Measurements from ENCODE around the gene CHMP2A.

CHMP2A gene

DNA sequence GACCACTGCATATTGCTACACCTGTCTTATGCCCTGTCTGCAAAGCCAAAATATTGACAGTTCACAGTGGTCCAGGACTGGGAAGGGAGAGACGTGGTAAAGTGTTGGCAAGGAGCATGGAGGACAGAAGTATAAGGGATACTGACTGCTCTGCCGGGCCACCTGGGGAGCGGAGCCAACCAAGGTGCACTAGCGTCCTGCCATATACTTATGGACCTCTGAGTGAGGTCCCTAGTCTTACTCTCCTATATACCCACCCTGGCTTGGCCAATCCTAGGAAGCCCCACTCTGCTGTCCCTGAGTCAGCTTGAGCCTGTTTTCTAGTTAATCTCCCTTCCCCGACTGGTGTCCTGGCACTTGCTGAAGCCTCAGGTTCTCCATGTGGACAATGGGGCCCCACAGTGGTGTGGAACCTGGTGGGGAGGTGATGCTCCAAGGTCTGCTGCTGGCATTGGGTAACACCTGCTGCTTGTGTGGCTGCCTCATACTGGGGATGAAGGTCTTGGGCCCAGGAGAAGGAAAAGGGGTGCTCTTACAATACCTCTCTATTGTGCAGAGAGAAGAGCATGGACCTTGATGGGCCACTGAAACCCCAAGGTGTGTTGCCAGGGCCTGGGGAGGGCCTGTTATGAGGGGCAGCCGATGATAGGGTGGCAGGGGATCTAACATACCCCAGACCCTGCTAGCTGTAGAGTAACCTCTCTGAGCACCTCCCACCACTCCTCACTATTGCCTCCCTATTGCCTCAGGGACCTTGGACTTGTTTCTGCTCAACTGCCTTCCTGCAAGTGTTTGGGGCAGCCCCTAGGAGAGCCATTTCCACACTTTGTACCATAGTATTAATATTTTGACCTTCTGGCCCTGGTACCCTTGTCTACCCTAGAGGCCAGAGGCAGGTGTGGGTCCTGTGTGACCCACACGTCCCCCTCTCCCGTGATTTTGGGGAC, 17.8 kb downstream of the CHMP2A start:
- DNase-seq, result no peak

DNA sequence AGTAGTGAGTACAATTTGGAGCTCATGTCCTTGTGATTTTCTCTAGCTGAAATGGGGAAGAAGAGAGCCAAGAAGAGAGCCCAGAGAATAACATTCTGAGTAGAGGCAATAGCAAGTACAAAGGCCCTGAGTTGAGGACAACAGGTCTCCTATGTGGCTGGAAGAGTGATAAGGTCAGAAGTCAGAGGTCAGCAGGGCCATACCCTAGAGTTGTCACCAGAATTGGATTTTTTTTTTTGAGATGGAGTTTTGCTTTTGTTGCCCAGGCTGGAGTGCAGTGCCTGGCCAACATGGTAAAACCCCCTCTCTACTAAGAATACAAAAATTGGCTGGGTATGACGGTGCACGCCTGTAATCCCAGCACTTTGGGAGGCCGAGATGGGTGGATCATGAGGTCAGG, 19.0 kb downstream of the CHMP2A start:
- no peak for DNase-seq

DNA sequence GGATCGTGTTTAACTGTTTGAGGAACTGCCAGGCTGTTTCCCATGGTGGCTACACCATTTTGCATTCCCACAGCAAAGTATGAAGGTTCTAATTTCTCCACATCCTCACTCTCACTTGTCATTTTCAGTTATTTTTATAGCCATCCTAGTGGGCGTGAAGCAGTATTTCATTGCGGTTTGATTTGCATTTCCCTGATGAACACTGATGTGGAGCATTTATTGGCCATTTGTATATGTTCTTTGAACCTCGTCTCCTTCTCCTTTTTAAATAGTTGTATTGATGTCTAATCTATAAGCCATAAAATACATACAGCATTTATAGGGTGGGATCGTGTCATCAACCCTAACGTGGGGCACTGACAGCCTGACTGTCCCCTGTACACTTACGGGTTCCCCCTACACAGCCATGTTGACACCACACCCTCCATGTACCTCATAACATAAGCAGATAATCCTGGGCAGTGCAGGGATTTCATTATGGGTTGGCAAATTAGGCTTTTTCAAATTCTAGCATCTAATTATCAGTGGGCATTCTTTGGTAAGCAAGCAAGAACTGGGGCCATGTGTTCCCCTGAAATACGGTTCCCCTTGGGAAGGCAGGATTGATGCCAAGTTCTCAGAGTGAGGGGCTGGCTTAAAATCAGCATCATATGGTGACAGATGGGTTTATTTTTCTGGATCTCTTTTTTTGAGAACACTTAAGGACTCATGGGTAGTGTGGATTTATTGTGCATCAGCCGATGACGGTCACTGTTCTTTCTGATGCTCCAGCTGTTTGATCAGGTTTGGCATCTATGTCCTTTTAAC, 23.7 kb downstream of the CHMP2A start:
- no peak for DNase-seq

DNA sequence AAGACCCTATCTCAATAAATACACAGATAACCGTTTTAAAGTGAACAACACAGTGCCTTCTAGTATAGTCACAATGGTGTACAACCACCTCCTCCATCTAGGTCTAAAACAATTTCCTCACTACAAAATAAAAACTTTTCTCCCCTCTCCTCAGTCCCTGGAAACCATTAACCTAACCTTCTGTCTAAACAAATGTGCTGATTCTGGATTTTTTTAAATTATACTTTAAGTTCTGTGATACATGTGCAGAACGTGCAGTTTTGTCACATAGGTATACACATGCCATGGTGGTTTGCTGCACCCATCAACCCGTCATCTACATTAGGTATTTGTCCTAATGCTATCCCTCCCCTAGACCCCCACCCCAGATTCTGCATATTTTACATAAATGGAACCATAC, 25.5 kb downstream of the CHMP2A start:
- no peak for DNase-seq

DNA sequence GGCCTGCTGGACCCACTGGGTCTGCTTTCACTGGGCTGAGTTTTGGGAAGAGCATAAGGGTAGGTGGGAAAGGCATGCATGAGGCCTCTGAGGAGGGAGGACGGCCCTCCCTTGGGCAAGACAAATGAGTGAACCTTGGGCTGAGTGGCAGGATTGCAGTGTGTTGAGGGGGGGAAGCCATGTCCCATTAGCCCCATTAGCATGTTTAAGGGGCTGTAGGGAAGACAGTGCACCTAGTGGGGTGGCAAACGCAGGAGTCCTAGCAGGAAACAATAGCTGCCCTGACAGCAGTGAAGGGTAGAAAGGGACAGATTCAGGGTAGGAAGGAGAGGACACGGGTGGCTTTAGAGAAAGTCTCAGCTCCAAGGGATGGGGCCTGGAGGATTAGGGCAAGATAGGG, 32.2 kb downstream of the CHMP2A start:
- no peak for DNase-seq

DNA sequence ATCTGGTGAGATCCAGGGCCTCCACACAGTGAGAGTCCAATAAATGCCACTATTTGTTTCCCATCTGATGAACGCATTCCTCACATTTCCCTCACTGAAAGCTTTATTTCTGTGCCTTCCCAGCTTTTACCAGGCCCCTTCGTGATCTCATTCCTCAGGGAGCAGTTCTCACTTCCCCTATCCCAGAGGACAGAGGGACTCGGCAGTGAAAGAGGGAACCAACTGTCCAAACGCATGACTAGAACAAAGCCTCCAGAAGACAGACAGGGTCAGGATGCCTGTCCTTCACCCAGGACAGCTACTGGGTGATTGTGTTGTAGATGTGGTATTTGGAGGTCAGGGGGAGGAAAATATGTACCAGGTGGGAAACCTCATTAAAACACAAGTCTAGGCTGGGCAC, 33.3 kb downstream of the CHMP2A start:
- no peak for DNase-seq

DNA sequence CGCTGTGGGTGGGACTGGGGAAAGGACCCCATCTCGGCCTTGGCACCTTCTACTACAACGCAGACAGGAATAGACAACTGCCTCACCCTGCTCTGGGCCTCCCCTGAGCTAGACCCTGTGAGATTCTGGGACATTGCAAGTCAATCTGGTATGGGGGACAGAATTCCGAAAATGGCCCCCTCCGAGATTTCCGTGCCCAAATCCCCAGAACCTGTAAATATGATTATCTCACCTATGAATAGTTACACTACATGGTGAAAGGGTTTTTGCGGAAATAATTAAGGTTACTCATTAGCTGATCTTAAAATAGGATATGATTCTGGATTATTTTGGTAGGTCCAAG, 34.7 kb downstream of the CHMP2A start:
- no peak for DNase-seq

DNA sequence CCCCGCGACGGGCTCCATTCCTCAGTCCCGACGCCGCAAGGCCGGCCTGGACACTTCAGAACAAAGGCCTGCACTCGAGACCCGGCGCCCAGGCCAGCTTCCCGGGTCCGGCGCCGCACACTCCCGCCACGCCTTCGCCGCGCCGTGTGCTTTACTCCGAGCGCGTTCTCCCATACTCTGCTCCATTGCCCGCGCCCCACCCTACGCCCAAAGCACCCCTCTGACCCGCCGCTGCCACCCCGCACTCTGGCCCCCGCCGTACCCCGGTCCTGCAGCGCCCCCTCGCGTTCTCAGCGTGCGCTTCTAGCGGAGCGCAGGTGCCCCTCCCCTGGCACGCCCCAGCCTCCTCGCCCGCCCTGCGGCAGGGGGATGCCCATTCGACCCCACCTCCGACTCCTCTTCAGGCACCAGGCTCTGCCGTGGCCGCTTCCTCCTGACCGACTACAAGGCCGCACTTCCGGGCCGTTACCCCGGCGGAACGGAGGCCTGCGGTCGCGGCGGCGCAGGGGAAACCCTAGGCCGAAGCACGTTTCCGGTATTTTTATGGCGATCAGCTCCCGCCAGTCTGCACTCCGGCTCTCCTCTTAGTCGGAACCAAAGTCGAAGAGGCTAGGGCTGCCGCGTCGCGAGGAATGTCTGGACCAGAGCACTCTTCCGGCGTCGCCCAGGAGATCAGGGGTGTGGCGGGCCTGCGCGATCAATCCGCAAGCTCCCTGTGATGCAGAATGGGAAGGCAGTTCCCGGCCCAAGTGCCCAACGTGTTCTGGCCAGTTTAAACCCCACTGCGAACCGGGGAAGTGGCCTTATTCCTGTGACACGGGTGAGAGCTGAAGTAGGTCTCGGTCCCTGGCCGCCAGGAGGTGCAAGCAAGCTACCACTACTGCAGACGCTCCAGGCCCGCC, 35.3 kb downstream of the CHMP2A start, which contains the start of gene ZBTB45:
TSS of gene ZBTB45 (minus strand) at position 456 of the 902 bp plus-strand sequence. CDS start 2,137 bp downstream, outside the sequence.
- peak; percentile 97 for DNase-seq

DNA sequence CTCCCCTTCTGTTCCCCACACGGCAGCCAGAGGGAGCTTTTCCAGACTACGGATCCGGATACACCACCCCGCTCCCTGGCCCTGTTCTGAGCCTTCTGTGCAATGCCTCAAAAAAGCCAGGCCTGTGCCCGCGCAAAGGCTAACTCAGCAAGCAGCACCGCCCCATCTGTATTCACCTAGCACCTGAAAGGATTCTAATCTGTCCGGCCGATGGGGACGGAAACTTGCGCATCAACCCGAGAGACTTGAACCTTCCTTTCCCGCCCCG, 35.9 kb downstream of the CHMP2A start:
- DNase-seq, result peak; percentile 76

DNA sequence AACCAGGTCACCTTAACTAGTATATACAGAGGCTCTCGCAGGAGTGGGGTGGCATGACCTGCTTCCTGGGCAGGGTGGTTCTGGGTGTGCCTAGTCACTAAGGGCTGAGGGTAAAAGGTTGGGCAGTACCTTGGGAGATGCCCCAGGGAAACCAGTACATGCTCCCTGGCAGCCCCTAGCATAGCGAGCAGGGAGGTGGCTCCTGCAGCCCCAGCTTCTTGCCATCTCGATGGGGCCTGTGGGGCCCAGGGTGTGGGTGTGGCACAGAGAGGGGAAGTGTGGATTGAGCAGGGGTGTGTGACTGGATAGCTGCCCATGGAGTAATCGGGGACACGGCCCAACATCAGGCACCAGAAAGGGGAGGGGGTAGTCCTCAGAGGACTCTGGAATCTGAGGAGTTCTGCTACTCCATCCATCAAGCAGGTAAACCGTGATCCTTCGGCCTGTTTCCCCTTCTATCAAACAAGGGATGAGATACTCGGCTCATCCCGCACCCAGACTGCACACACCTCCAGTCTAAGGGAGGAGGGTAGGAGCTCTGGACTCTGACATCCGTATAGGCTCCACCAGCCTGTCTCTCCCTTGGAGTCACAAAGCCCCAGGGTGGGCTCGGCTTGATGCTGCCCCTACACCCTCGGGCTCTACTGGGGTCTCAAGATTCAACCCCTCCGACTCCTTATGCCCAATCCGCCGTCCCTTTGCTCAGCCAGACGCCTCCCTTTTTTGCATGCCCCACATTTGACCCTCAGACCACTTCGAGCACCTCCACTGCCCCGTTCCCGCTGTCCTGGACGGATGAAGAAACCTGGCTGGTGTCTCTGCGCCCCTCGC, 36.4 kb downstream of the CHMP2A start:
- DNase-seq, result no peak

DNA sequence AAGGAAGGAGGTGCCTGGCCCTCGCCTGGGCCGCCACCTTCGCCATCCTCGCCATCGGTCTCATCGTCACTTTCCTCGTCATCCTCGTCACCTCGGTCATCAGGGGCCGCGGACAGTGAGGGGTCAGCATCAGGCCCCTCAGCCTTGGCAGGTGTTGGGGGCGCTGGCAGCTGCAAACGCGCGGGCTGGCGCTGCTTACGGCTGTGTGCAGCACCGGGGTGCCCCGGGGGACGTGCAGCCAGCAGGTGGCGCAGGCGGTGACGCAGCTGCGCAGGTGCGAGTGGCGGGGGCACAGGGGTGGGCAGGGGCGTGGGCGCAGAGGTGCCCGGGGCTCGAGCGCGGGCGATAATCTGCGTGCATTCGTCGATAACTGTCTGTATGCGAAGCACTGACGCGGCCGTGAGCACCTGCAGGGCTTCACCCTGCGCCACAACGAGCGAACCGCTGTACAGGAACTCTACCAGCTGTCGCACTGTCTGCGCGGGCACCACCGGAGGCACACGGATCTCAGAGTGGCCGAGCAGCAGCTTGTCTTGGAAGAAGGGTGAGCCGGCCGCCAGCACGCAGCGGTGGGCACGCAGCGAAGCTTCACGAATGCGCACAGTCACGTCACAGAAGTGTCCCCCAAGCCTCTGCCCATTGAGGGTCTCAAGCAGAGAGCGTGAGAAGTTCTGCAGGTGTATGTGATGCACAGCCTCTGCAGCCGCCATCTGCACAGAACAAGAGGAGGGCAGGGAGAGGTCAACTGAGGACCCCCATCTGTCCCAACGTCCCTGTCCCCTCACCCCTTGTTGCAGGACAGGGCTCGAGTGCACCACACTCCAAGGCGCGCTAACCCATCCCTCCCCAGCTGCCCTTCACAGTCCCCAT, 37.7 kb downstream of the CHMP2A start:
- DNase-seq, result no peak

DNA sequence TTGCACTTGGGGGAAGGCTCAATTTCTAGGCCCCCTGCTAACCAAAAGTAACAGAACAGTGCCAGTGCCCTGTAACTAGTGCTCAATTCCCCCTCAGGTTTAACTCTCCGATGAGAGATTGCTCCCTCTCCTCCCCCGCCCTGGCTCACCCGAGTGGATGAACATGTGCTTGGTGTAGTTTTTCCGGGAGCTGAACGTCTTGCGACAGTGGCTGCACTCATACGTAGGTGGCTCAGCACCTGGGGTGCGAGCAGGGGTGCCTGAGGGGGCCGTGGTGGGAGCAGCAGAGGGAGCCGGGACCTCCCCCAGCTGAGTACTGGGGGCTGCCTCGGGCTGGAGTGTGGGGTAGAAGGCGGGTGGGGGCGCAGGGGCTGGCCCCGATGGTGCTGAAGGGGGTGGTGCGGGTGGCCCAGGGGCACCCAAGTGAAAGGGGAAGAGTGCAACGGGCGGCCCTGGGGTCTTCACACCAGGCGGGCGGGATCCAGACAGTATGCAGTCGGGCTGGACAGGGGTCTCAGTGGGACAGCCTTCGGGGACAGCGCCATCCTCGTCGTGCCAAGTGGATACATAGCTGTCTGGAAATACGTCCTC, 38.6 kb downstream of the CHMP2A start:
- no peak for DNase-seq

DNA sequence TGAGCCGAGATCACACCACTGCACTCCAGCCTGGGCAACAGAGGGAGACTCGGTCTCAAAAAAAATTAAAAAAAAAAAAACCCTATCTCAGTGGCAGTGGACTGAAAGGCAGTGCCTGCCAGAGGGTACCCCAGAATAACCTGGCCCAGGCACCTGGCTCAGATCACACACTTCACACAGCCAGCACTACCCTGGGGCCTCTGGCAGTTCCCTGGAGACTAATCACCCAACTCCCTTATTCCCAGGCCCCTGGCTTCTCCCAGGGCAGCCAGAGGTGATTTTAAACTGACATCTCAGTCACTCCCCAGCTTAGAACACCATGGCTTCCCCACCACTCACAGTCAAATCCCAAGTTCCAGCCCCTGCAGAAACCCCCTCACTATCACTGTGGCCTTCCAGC, 39.6 kb downstream of the CHMP2A start:
- DNase-seq, result no peak

DNA sequence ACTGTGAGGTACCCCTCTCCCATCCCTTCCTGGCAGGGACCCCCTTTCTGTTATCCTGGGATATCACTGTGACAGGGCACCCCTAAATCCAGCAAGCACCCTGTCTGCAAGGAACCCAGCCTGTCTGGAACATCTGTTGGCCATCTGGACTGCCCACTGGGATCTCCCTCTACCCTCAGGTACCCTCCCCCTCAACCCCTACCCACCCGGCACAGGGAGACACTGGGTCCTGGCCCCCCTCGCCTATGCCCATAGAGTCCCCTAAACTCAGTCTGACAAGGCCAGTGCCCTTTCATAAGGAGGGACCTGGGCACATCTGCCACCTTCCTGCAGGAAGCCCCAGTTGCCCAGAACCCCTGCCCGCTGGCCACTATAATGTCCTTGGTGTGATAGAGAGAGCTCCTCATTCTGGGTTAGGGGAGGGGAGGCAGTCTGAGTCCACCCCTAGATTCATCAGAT, 40.3 kb downstream of the CHMP2A start:
- DNase-seq, result no peak

DNA sequence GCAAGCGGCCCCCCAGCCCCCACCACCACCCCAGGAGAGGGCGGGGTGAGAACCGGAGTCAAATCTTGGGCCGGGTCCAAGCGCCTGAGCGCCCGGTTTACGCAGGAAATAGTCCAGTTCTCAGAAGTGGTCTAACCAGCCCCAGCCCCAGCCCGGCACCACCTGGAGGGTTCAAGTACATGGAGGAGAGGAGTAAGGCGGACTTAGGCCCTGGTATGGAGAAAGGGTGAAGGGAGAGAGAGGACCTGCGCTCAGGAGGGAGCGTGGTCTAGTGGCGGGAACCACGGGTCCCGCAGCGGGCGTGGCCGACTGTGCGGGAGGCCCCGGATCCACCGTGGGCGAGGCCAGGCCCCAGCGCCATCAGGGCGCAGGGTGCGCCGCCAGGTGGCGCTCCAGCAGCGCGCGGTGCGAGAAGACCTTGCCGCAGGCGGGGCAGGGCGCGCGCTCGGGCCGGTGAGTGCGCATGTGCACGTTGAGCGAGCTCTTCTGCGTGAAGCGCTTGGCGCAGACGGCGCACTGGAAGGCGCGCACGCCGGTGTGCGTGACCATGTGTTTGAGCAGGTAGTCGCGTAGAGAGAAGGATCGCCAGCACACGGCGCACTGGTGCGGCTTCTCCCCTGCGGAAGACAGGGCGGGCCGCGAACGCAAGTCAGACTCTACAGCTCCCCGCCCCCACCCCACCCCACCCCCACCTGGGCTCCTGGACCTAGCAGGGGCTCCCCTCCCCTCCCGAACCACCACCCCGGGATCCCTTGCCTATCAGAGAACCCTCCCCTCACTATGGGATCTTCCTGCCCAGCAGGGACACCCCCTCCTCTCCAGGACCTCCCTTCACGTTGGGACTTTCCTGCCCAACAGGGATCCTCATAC, 41.0 kb downstream of the CHMP2A start:
- peak; percentile 86 for DNase-seq

DNA sequence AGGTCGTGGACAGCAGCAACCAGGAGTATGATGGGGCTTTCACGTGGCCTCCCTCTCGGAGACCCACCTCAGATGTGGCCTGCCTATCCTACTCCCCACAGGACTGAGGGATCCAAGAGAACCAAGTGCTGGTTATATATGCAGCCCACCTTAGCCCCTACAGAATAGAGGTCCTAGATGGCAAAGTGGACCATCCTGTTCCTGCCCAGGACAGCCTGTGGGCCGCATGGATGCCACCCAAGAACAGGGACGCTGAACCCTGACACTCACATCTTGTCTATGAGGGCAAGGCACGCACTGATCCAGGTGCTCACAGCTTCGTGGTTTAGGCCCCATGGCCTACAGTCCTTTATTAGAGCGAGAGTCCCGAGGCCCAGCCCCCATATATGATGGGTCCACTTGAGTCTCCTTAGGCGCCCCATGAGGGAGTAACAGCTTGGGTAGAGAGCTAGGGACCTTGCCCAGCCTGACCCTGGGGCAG, 41.7 kb downstream of the CHMP2A start:
- no peak for DNase-seq

DNA sequence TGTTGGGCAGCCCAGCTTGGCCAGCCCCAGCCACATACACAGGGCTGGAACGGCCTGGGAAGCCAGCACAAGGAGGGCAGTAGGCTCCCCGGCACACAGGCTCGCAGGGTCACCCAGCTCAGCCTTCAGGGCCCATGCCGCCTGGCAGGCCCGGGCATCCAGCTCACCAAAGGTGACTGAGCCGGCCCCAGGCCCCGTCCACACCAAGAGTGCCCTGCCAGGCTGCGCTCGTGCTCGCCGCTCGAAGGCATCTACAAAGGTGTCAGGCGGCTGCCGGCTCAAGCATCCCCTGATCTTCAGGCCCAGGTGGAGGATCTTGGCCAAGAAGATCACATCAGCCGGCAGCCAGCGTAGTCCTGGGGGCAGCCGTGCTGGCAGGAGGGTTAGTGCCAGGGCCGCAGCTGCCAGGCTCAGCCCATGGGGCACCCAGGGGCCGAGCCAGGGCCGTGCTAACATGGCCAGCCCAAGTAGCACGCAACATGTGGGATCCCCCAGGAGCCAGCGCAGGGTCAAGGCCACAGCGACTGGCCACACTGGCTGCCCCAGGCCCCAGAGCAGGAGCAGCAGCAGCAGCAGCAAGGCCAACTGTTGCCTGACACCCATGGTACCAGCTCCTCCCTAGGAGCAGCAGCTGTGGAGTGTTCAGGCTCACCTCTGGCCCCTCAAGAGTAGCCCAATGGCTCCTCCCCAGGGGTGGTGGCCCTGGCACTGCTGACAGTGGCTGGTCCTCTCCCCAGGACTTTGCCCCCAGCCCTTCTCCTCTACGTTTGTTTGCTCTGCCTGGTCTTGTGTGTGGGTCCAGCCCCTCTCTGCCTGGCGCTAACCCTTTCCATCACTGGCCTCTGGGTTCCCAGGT, 43.3 kb downstream of the CHMP2A start, which contains the start of gene SLC27A5:
TSS of gene SLC27A5 (minus strand) at position 640 of the 856 bp plus-strand sequence. CDS start at position 603, 37 bp downstream.
- no peak for DNase-seq
